SKM-1 (cell line): ENCODE results near the gene NDUFS8.

Experiments
- DNase-seq: peaks from one replicate; lab custom pipeline; 2025; ENCODE audit not compliant: unreplicated experiment; lab: John Stamatoyannopoulos, UW

Gene NDUFS8

GRCh38 chr11:68035266-68035876 lies 4.9 kb downstream of the NDUFS8 start:
- DNase-seq = no peak

DNA sequence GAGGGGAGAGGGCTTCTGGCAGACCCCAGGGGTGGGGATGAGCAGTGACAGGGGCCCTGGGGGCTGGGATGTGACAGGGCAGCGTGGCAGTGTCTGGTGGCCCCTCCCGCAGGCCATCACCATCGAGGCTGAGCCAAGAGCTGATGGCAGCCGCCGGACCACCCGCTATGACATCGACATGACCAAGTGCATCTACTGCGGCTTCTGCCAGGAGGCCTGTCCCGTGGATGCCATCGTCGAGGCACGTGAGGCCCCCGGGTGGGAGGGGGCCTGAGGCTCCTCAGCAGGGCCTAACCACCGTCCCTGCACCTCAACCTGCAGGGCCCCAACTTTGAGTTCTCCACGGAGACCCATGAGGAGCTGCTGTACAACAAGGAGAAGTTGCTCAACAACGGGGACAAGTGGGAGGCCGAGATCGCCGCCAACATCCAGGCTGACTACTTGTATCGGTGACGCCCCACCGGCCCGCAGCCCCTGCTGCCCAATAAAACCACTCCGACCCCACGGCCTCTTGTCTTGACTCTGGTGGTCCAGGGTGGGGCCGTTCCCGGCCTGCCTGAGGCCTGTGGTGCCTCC lies 5.7 kb downstream of the NDUFS8 start:
- DNase-seq = no peak

DNA sequence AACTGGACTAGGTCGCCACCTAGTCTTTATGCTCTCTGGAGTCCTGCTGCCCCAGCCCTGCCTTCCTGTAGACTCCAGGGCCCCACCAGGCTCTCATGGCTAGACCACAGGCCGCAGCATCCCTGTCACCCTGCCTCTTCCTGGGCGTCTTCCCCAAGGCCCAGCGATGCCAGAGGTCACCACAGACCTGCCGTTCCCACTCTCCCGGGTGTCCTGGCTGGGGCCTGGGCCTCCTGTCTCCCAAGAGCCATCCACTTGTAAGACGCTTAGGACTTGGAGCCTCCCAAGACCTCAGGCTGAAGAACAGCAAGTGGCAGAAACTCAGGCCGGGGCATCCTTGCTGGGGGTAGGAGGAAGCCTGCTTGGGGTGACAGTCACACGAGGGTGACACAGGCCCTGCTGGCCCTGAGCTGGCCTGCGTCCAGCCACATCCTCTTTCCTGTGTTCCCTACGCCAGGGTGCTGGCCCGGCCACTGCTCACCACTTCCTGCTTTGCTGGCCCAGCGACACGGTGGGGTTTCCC lies 6.3 kb downstream of the NDUFS8 start:
- peak; percentile 29 for DNase-seq

DNA sequence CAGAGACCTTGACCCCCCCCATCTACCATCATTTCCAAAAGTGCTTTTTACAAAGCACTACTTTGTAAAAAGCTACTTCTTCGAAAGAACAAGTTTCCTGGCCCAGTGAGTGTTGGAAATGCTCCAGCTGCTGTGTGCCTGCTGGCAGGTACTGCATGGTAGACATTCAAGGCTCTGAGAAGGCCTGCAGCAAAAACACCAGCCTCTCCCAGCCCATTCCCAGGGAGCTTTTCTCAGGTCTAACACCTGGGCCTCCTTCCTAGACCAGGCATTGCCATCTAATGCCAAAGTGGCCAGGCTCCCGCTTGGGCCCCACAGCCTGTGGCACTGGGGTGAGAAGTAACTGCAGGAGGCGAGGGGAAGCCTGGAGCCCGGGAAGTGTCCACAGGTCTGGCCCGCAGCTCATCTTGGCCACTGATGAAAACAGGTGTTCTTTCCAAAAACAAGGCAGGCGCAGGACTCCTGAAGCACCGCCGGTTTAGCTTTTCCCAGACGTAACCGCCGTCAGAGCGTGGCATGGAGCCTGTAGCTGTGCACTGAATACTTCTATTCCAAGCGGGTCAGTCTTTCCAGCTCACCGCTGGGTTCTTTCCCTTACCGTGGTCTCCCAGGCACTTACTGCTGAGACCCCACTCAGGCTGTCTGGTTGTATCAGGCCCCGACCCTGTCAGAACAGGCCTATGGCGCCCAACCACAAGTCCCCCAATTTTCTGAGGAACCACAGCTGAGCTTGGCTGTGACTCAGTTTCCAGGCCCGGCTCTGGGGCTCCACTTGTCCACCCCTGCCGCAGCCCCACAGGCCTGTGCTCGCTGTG lies 7.1 kb downstream of the NDUFS8 start:
- DNase-seq = no peak

GRCh38 chr11:68038226-68038717 lies 7.8 kb downstream of the NDUFS8 start:
- no peak for DNase-seq

GRCh38 chr11:68038718-68039525 lies 8.4 kb downstream of the NDUFS8 start, which contains the start of gene TCIRG1:
Gene TCIRG1 (plus strand): TSS chr11:68039025. CDS start chr11:68041272, 2,247 bp downstream.
- DNase-seq = peak; percentile 58

DNA sequence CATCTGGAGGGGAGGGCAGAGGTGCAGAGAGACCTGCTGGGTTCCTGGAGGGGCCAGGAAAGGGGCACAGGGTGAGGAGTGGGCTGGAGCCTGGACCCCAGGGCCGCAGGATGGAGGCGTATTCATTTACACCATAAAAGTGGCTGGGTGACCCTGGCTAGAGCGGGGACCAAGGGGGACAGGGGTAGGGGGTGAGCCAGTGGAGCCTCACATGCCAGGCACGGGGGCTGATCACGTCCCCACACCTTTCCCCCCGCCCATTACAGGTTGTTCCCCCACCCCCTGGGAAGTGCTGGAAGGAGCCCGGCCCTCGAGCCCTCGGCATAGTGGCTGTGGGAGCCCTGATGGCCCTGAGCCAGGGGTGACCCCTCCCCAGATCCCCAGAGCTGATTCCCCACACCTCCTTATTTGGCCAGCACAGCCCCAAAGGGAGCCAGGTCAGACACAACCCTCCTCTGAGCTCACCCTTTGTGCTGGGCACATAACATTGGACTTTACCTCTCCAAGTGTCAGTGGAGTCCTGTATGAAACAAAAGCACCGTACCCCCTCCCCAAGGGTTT lies 9.1 kb downstream of the NDUFS8 start:
- DNase-seq = no peak

GRCh38 chr11:68040101-68040956 lies 9.8 kb downstream of the NDUFS8 start:
- DNase-seq = peak; percentile 82

DNA sequence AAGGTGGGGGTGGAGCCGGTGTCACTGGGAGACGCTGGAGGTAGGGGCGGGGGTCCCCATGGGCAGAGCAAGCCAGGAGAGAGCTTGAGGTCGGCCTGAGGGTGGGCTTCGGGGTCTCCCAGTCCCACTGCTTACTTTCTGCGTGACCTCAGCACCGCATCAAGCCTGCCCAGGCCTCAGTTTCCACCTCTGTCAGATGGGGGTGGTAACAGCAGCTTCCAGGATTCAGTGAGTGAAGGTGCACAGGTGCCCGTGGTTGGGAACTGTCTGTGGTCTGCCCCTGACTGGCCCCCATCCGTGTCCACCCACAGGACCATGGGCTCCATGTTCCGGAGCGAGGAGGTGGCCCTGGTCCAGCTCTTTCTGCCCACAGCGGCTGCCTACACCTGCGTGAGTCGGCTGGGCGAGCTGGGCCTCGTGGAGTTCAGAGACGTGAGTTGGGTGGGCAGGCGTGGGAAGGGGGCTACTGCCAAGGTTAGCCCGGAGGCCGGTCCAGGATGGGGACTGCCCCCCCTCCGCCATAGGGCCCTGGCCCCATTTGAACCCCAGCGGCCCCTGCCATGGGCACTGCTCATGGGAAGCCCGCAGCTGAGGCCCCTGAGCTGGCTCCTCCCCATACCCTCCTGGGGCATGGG lies 10.6 kb downstream of the NDUFS8 start:
- DNase-seq = no peak

DNA sequence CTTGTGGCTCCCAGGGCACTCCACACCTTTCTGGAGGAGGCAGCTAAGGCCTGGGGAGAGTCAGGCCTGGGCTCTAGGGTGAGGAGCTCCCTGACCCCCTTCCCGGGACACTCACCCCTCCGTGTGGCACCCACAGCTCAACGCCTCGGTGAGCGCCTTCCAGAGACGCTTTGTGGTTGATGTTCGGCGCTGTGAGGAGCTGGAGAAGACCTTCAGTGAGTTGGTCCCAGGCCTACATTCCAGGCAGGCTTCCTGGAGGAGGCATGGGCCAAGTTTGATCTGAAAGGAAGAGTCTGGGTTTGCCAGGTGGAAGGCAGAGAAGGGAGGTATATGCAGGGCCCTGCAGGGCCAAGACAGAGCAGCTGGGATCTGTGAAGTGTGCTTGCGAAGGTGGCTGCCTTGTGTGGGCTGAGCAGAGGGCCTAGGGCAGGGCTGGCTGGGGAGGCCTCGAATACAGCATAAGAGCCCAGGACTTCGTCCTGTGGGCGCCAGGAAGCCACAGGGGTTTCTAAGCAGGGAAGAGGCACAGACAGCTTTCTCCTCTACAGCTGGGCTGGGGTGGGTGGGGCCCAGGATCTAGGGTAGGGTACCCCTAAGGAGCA lies 11.2 kb downstream of the NDUFS8 start:
- no peak for DNase-seq

DNA sequence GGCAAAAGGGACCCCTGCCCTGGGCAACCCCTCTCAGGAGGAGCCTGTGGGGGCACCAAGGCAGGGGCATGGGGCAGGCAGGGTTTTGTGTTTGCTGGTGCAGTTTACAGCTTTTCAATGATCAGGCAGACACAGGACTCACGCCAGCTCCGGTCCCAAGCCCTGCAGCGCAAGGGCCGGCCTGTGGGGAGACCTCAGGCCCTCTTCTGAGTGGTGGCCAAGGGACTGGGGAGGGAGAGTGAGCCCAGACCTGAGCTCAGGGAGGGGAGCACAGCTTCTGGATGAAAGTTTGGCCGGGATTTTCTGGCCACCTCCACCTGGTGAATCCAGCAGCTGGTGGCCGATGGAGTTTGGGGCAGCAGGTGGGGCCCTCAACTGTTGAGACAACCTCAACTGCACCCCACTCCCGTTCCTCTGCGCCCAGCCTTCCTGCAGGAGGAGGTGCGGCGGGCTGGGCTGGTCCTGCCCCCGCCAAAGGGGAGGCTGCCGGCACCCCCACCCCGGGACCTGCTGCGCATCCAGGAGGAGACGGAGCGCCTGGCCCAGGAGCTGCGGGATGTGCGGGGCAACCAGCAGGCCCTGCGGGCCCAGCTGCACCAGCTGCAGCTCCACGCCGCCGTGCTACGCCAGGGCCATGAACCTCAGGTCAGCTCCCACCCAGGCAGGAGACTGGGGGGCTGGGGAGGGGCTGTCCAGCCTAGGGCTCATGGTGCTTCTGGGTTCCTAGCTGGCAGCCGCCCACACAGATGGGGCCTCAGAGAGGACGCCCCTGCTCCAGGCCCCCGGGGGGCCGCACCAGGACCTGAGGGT lies 11.9 kb downstream of the NDUFS8 start:
- no peak for DNase-seq

DNA sequence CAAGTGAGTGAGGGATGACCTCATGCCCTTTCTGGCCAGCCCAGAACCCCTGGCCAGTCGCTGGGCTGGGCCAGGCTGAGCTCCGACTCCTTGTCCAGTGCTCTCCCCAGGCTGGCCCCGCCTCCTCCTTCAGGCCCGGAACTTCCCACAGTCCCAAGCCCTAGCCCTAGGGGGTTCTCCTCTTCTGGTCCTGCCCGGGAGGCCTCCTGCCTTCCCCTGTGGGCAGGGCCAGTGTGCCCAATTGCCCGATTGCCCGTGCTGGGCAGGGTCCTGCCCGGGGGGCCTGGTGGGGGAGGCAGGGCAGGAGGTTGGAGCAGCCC lies 12.5 kb downstream of the NDUFS8 start:
- DNase-seq = no peak

DNA sequence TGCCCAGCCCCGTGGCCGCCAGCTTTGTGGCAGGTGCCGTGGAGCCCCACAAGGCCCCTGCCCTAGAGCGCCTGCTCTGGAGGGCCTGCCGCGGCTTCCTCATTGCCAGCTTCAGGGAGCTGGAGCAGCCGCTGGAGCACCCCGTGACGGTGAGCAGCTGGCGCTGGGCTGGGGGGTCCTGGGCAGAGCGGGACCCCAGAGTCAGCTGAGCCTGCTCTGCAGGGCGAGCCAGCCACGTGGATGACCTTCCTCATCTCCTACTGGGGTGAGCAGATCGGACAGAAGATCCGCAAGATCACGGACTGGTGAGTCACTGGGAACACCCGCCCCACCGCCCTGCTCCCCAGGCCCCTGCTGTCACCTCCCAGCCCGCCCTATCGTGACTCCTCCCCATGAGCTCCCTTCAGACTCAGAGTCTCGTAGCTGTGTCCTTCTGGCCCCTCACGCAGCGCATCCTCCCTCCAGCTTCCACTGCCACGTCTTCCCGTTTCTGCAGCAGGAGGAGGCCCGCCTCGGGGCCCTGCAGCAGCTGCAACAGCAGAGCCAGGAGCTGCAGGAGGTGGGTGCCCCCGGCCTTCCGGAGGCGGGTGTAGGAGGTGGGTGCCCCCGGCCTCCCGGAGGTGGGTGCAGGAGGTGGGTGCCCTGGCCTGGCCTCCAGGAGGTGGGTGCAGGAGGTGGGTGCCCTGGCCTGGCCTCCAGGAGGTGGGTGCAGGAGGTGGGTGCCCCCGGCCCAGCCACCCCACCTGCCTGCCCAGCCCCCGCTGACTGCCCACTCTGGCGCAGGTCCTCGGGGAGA lies 13.1 kb downstream of the NDUFS8 start:
- DNase-seq = no peak

- no peak for DNase-seq
Observed at GRCh38 chr11:68044145-68044813, 13.8 kb downstream of the NDUFS8 start.

GRCh38 chr11:68044898-68045351 lies 14.4 kb downstream of the NDUFS8 start:
- DNase-seq = no peak

DNA sequence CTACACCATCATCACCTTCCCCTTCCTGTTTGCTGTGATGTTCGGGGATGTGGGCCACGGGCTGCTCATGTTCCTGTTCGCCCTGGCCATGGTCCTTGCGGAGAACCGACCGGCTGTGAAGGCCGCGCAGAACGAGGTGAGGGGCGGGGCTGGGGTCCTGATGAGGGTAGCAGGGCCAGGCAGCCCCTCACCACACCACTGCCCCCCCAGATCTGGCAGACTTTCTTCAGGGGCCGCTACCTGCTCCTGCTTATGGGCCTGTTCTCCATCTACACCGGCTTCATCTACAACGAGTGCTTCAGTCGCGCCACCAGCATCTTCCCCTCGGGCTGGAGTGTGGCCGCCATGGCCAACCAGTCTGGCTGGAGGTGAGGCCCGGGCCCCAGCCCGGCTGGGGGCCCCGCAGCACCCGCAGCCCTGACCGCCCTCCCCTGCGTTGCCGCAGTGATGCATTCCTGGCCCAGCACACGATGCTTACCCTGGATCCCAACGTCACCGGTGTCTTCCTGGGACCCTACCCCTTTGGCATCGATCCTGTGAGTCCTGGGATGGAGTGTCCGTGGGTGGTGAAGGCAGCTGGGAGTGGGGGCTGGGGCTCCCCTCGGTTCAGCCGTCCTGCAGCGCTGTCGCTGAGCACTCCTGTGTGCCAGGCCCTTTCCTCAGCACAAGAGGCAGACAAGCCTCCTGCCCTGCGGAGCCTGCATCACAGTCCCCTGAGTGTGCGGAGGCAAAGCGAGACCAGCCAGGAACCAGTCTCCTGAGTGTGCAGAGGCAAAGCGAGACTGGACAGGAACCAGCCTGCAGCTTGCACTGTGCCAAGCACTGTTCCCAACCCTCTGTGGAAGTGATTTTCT lies 17.2 kb downstream of the NDUFS8 start:
- DNase-seq = no peak
